DMS153 treated with DMSO at 0.1 percent for 48 hours (cell line): ENCODE data around the gene MPRIP.
A peak's percentile ranks its signal among the peaks of the same experiment; 100 is the strongest.

ENCODE experiments used
- DNase-seq: peaks from one replicate; lab custom pipeline; 2025; ENCODE audit not compliant: unreplicated experiment; lab: John Stamatoyannopoulos, UW

MPRIP gene

DNA sequence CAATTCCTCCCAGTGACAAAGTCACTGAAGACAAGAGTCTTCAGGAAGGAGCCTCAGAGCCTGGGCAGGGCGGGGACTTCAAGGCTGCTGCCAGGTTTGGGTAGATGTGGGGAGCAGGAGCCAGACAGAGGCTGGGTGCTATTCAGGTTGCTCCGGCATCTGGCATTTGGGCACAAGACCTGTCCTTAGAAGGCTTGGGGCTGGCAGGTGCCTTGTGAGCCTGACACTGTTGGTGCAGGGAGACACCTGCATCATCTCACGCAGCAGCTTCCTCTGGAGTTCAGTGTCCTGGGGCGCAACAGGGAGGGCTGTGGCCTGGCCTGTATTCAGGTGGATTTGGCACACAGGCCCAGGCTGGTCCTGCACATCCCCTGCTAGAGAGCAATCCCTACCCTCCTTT is 65.0 kb downstream of the MPRIP start:
- DNase-seq = no peak

DNA sequence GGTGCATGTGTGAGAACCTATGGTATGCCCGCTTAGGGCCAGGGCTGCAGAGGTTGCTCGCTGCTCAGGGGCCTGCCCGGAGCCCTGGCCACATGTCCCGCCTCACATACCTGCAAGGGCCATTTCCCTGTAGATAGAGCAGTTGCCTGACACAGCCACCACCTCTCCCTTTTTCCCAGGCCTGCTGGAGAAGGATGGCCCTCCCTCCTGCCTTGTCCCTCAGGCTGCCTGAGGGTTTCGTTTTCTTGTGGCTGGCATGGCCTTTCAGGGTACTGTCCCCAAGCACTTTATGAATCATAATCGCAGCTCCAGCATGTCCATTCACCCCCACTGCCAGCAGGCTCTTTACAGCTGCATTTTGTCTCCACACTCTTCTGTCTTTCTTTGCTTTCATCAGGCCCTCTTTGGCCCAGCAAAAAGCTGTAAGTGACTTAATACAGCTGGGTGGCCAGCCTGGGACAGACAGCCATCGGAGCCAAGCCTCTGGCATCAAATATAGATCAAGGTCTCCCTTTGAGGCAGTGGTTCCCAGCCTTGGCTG is 65.7 kb downstream of the MPRIP start:
- no peak for DNase-seq

DNA sequence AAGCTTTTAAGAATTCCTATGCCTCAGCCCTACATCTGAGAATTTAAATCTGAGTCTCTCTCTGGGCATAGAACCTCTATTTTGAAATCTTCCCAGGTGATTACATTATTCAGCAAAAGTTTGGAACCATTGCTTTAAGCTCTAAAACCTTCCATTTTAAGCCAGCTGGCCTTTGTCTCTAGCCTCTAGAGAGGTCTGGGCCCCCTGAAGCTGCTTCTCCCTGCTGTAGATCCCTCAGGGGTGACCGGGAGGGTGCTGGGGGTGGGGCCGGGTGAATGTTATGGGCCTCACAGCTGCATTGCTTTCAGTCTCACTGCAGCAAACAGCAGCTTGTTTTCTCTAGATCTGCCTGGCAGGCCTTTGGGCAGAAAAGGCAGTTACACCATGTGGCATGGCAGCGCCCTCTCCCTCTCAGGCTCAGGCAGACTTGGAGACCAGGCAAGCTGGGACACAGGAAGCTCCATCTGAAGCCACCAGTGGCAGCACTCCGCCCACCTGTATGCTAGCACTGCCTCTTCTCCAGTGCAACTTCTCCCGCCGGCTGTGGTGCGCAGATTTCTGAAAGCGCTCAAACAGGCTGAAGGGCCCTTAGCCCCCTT is 66.3 kb downstream of the MPRIP start:
- no peak for DNase-seq

DNA sequence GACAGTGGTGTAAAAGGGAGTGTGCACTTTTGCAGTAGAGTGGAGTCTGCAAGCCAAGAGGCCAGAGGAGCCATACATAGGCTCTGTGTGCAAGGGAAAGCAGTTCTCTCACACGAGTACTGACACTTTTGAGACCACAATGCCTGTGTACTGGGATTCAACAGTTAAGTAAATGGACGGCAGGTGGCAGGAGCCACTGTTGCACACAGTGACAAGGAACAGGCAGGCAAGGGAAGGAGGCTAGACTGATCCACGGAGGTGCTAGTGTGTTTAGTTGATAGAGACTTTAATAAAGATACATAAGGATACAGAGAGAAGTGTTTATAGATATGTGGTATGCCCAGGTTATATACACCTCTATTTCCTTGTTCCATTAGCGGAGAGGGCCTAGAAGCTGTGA is 67.0 kb downstream of the MPRIP start:
- peak; percentile 1 for DNase-seq

DNA sequence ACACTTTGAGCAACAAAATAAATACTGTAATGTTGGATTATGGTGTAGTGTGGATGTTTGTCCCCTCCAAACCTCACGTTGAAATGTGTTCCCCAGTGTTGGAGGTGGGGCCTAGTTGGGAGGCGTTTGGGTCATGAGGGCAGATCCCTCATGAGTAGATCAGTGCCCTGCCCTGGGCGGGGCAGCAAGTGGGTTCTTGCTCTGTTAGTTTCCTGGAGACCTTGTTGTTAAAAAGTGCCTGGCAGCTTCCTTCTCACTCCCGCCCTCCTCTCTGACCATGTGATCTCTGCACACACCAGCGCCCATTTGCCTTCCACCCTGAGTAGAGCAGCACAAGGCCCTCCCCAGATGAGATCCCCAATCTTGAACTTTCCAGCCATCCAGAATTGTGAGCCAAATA is 67.7 kb downstream of the MPRIP start:
- no peak for DNase-seq

GRCh38 chr17:17110520-17110919 is 68.3 kb downstream of the MPRIP start:
- DNase-seq = no peak

DNA sequence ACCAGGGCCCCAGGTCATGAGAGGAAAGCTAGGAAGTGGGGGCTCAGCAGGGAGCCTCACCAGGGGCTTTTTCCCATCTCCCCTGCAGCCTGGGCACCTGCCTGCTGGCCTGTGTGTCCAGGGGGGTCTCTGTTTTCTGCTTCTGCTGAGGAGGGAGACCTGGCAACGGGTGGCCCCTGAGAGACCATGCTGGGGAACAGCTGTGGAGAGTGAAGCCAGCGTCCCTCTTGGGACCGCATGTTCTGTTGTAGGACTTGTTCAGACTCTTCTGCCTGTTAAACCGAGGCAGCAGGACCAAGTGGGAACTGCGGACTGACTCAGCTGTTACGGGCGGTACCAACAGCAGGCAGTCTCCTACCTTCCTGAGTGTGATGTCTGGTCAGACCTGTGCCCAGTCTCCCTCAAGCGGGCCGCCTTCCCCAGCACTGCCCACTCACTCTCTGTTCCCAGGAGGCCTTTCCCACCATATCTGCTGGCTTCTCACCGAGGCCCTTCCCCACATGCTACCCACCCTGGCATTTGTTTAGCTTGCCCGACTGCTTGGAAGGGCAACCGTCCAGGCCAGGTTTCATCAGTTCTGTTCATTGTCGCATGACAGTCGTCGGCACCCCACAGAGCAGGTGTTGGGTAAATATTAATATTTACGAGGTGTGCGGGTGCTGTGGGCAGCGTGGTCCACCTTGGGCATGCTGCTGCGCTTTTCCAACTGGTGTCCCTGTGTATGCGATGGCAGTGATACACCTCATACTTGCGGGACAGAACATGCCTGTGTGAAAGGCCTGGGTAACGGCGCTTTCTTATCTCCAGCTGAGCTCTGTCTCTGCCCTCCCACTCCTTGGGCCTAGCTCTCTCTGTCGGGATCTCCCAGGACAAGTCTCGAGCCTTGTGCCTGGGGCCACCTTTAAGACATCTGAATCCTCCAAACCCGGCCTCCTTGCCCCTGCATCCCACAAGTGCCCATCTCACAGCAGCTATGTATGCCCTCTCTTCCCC is 69.4 kb downstream of the MPRIP start:
- no peak for DNase-seq

DNA sequence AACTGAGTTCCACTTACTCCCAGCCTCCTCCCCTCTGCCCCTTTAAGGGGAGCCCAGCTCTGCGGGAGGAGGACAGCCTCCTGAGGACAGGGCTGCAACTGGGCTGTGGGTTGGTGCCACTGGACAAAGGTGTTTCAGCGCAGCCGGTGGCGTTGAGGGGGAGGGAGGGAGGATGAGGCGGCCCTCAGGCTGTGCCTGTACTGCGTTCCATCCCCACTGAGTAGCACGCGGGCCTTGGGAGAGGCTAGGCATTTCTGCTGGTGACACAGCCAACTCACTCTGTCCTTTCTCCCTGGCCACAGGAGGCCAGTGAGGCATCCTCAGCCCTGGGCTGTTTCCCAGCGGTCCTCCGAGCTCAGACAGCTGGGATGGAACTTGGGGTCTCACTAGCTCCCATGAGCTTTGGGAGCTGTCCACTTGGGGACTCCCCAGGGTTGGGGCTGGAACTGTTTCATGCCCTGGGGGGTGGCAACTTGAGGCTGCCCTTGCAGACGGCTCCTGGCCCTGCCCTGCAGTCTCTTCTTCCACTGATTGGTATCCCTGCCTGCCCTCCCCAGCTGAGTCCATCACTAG is 70.5 kb downstream of the MPRIP start:
- no peak for DNase-seq

DNA sequence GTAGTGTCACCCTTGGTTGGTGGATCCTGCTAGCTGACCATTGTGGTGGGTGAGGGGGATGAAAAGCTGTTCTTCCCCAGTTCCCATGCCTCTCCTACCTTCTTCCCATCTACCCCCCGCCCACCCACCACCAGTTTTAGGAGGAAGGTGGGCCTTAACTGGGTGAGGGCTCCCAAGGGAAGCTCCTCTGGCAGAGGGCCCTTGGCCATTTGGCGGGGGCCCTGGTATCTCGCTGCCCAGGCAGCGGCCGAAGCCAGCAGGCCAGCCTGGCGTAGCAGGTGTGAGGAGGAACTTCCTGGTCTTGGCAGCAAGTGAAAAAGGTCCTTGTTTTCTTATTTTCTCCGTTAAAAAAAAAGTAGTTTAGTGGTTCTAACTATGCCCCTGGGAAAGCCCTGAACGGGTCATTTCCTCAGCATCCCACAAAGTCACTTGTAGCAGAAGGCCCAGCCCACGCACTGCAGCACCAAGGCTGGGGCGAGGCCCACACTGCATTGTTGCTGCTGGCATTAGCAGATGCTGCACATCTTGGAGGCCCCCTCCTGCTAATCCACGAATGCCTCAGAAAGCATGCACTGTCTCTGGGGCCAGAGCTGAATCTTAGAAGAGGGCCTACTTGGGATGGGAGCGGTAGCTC is 72.5 kb downstream of the MPRIP start:
- no peak for DNase-seq

- DNase-seq = no peak
Measured at GRCh38 chr17:17115620-17116019, 73.4 kb downstream of the MPRIP start.

- no peak for DNase-seq
Measured at GRCh38 chr17:17116406-17116805, 74.1 kb downstream of the MPRIP start.

DNA sequence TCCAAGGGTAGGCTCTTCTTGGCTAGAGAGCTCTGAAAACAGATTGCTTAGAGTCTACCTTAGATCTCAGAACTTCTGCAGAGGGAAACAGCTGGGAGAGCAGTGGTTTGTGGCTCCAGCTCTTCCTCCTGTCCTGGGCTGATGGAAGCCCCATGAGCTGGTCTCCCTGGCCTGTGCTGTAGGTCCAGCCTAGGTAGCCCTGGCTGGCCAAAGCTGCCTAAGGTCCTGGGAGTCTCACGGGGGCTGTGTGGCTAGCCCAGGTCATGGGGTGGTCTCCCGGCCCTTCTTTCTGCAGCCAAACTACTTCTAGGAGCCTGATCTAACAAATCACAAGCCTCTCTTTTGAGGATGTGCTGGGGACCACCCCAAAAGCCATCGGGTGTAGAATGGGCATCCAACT is 75.7 kb downstream of the MPRIP start:
- DNase-seq = no peak

- no peak for DNase-seq
Measured at GRCh38 chr17:17118399-17118798, 76.1 kb downstream of the MPRIP start.

DNA sequence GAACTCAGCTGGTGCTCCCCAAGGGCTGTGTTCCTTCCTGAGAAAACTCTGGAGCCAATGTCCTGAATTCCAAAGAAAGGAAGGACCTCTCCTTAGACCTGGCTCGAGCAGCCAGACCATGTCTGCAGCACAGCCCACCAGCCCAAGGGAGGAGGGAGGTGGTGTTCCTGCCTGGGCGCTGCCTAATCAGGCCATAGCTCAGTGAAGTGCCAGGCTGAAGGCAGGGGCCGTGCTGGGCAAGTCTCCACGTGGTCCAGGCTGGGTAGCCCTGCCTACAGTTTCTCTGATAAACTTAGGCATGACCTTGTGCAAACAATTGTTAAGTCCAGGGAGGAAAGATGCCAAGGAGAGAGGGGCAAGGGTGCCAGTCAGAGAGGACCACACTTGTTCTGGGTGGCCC is 76.8 kb downstream of the MPRIP start:
- DNase-seq = no peak

DNA sequence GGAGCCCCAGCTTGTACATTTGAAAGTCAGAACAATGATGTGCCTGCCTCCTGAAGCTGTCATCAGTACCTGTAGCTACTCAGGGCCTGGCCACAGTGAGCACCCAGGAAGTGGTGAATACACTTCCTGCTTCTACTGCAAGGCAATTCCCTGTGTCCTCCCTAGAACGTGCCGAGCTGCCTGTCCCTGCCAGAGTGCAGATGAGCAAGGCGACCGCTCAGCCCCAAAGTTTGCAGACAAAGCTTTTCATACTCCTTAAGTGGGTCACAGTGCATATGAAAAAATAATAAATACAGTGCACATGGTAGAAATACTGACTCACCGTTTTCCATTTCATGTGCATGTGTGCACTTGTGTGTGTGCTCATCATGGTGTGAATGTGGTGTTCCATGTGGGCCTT is 77.3 kb downstream of the MPRIP start:
- no peak for DNase-seq

DNA sequence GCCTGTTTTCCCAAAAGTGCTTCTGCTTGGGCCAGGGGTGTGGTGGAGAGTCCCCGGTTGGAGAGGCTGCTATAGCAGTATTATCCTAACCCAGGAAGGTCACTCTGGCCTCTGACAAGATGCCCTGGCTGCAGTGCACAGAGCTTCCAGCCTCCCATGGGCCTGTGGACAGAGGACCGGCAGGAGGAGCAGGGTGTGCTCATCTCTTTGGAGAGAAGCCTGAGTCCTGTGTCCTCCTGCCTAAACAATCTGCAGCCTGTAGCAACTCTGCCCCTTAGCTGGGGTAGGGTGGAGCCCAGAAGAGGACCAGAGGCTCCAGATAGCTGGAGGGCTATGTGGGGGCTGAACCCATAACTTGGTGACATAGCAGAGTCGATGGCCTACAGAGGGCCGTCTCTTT is 78.0 kb downstream of the MPRIP start:
- no peak for DNase-seq

GRCh38 chr17:17120701-17121100 is 78.4 kb downstream of the MPRIP start:
- DNase-seq = no peak

- no peak for DNase-seq
Measured at GRCh38 chr17:17121162-17121561, 78.9 kb downstream of the MPRIP start.

- no peak for DNase-seq
Measured at GRCh38 chr17:17122781-17123483, 80.7 kb downstream of the MPRIP start.

DNA sequence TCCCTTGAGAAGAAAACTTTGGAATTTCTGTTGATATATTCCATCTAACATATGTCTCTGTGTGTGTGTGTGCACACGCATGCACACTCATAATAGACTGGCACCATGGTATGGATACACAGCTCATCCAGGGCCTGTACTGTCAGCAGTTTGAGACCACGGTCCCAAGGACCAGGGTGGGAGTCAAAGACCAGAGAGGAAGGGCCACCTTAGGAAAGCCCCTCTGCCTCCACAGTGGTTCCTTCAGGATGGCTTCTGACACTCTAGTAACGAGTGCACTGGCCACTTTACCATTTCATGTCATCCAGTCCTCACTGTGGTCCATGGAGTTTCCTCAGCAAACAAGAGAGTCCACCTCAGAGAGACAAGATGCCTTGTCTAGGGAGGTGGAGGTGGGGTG is 82.1 kb downstream of the MPRIP start:
- no peak for DNase-seq
